Mucosa of stomach (tissue), 1 donor: ENCODE data around the gene CD69.
A peak's percentile ranks its signal among the peaks of the same experiment; 100 is the strongest.
"Not testable (repeated sequence)": the region's sequence is repeated elsewhere in the genome, so short reads cannot be mapped to it uniquely, and the experiment has no call there.

Experiments
- H3K27me3 ChIP-seq: one replicate; pipeline ENCODE4 v1.7.0; 2013; ENCODE audit warnings: mild to moderate bottlenecking, low read length; ENCODE audit not compliant: control insufficient read depth, insufficient read depth
- H3K36me3 ChIP-seq: one replicate; pipeline ENCODE4 v1.7.0; 2013; ENCODE audit warnings: low read length; ENCODE audit not compliant: control insufficient read depth, insufficient read depth
- H3K4me1 ChIP-seq: one replicate; pipeline ENCODE4 v1.7.0; 2013; ENCODE audit warnings: mild to moderate bottlenecking, low read length; ENCODE audit not compliant: control insufficient read depth, insufficient read depth
- H3K4me3 ChIP-seq: one replicate; pipeline ENCODE4 v1.7.0; 2013; ENCODE audit warnings: low read length
- H3K9ac ChIP-seq: one replicate; pipeline ENCODE4 v1.7.0; 2013; ENCODE audit warnings: mild to moderate bottlenecking, low read length, moderate library complexity
- H3K9me3 ChIP-seq: one replicate; pipeline ENCODE4 v1.7.0; 2013; ENCODE audit warnings: mild to moderate bottlenecking, low read length, moderate library complexity; ENCODE audit not compliant: control insufficient read depth
- donor health status: Pancreatic carcinoma.

The CD69 gene

GRCh38 chr12:9753498-9753897 lies 7.2 kb downstream of the CD69 start:
- Histone ChIP-seq H3K9me3 (no peaks in the 10 kb centered on the region), H3K9ac (no peak overlapping the region), H3K36me3 (no peaks in the 10 kb centered on the region), H3K27me3 (no peaks in the 10 kb centered on the region), H3K4me1 (no peaks in the 10 kb centered on the region), H3K4me3 (no peak overlapping the region)

GRCh38 chr12:9753073-9753472 lies 7.6 kb downstream of the CD69 start:
- no peaks in the 10 kb centered on the region for H3K27me3 ChIP-seq
- H3K36me3 ChIP-seq: no peaks in the 10 kb centered on the region
- H3K4me3 ChIP-seq: no peak overlapping the region
- no peaks in the 10 kb centered on the region for H3K9me3 ChIP-seq
- no peaks in the 10 kb centered on the region for H3K4me1 ChIP-seq
- H3K9ac ChIP-seq: no peak overlapping the region

- no peaks in the 10 kb centered on the region for H3K9me3 ChIP-seq
- H3K4me1 ChIP-seq: no peaks in the 10 kb centered on the region
- H3K4me3 ChIP-seq: no peak overlapping the region
- no peak overlapping the region for H3K9ac ChIP-seq
- H3K27me3 ChIP-seq: no peaks in the 10 kb centered on the region
- no peaks in the 10 kb centered on the region for H3K36me3 ChIP-seq
These were observed 8.4 kb downstream of the CD69 start for GRCh38 chr12:9752145-9752933.

GRCh38 chr12:9751204-9752144 lies 9.2 kb downstream of the CD69 start:
- no peak overlapping the region for H3K9ac ChIP-seq
- H3K27me3 ChIP-seq: no peaks in the 10 kb centered on the region

GRCh38 chr12:9750276-9751203 lies 10.2 kb downstream of the CD69 start:
- Histone ChIP-seq H3K9me3 (no peaks in the 10 kb centered on the region), H3K4me1 (no peaks in the 10 kb centered on the region), H3K36me3 (no peaks in the 10 kb centered on the region), H3K4me3 (no peak overlapping the region), H3K27me3 (no peaks in the 10 kb centered on the region), H3K9ac (no peak overlapping the region)

More at GRCh38 chr12:9751204-9752144, 9.2 kb downstream of the CD69 start:
- Histone ChIP-seq H3K36me3 (no peaks in the 10 kb centered on the region), H3K4me1 (no peaks in the 10 kb centered on the region), H3K9me3 (no peaks in the 10 kb centered on the region), H3K4me3 (no peak overlapping the region)

- Histone ChIP-seq H3K9ac (no peak overlapping the region), H3K27me3 (no peaks in the 10 kb centered on the region), H3K4me1 (no peaks in the 10 kb centered on the region), H3K4me3 (no peak overlapping the region), H3K36me3 (no peaks in the 10 kb centered on the region), H3K9me3 (no peaks in the 10 kb centered on the region)
These were observed 11.1 kb downstream of the CD69 start for GRCh38 chr12:9749640-9750039.

- Histone ChIP-seq H3K36me3 (no peaks in the 10 kb centered on the region), H3K4me1 (peaks cover 9% of the 10 kb centered on the region), H3K9ac (no peak overlapping the region), H3K9me3 (no peaks in the 10 kb centered on the region), H3K4me3 (no peak overlapping the region), H3K27me3 (no peaks in the 10 kb centered on the region)
These were observed 15.5 kb downstream of the CD69 start for GRCh38 chr12:9745199-9745598.

GRCh38 chr12:9742661-9743060 lies 18.0 kb downstream of the CD69 start:
- Histone ChIP-seq H3K36me3 (no peaks in the 10 kb centered on the region), H3K9ac (no peak overlapping the region), H3K9me3 (no peaks in the 10 kb centered on the region), H3K4me1 (peaks cover 9% of the 10 kb centered on the region), H3K27me3 (no peaks in the 10 kb centered on the region), H3K4me3 (no peak overlapping the region)

- Histone ChIP-seq H3K9ac (no peak overlapping the region), H3K36me3 (no peaks in the 10 kb centered on the region), H3K9me3 (no peaks in the 10 kb centered on the region), H3K27me3 (no peaks in the 10 kb centered on the region), H3K4me1 (peaks cover 9% of the 10 kb centered on the region), H3K4me3 (no peak overlapping the region)
These were observed 19.0 kb downstream of the CD69 start for GRCh38 chr12:9741726-9742125.

GRCh38 chr12:9740106-9740750 lies 20.5 kb downstream of the CD69 start:
- Histone ChIP-seq H3K27me3 (no peaks in the 10 kb centered on the region), H3K9me3 (no peaks in the 10 kb centered on the region), H3K36me3 (no peaks in the 10 kb centered on the region), H3K4me1 (peaks cover 9% of the 10 kb centered on the region), H3K4me3 (peak overlapping the region; percentile 22), H3K9ac (peak overlapping the region; percentile 29)

GRCh38 chr12:9739404-9740105 lies 21.1 kb downstream of the CD69 start:
- peak overlapping the region; percentile 29 for H3K9ac ChIP-seq
- not testable (repeated sequence) for H3K27me3 ChIP-seq, H3K9me3 ChIP-seq, H3K36me3 ChIP-seq, H3K4me1 ChIP-seq
- peak overlapping the region; percentile 22 for H3K4me3 ChIP-seq
